Fibroblast of skin of back (primary cell): Measurements from ENCODE around the gene KCNK18.
A peak's percentile ranks its signal among the peaks of the same experiment; 100 is the strongest.
"Not testable (repeated sequence)": the region's sequence is repeated elsewhere in the genome, so short reads cannot be mapped to it uniquely, and the experiment has no call there.

Experiments
- DNase-seq: peaks from one replicate; pipeline ENCODE4 v3.0.0-alpha.2; 2013

KCNK18 gene

DNA sequence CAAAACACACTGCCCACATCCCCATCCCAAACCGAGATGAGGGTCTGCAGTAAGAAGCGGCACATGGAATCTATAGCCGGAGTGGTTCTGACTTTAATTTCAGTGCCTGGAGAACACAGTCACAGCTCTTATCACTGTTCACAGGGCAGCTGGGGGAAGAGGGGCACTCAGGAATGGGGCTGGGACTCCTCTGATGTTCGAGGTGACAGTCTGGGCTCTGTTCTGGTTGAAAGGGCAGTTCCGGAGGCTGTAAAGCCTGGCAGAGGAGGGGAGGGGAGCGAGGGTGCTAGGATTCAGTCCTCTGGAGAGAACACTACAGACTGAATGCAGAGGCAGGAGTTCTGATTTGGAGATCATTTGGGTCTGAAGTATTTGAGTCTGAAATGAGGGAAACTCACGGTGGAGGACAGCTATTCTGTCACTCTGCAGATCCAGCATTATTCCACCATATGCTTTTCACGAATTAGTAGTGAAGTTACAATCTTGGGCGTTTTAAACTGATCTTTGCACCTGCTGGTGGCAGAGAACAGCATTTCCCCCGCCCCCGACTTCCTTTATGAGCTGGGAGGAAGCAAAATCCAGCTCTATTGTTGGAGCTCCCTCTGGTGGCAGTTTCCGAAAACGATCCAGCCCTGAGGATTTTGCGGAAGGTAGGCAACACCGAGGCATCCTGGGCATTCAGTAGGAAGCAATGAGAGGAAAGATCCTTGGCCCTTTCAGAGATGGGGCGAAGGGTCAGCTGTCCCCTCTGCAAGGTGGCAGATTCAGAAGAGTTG is 22.7 kb upstream of the KCNK18 start:
- peak; percentile 64 for DNase-seq

DNA sequence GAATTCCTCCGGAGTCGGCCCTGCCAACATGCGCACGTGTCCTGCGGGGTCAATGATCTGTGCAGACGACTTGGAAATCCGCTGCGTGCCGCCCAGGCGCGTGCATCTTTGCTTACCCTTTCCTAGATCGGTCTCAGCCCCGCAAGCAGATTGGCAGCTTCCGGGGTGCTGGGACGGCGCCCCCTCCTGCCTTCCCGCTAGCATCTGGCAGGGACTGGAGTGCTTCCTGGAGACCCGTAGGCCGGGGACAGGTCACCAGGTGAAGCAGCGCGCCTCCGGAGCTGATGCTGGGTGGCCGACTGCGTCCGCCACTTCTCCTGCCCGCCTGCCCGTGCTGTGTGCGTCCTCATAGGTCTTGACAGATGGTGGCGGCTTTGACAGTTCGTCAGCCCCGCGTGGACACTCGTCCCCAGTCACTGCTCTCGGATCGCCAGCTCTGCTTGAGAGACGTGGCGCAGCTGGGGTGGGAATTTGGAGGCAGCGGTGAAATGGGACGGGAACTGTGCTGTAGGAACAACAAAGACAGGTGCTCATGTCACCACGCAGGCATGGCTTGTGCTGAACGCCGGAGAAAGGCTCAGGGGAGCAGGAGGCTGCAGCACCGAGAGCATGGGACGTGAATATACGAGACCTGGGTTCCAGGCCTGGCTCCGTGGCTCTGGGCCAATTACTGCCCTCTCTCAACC is 21.9 kb upstream of the KCNK18 start:
- no peak for DNase-seq

DNA sequence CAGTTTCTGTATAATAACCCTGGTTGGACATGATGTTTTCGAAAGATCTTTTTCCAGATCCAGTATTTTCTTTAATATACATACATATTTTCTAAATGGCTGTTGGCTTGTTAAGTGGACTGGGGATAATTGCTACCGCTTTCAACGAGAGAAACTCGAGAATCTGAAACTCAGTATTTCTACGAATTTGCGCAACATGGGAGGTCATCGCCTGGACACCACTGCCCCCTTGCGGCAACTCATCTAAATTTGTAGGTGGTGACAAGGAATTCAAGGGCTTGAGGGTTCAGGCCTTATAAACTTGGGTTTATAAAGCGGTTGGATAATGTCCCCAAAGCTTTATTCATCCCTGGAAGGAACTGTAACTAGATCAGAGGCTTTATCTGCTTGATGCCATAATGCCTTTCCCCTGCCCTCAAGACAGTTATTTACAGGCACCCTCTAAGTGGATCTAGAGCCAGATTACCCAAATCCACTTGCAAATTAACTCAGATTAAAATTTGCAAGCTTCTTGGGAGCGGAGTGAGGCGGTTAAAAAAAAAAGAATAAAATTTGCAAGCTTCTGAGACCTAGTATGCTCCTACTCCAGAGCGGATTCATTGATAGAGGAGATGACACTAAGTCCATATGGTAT is 21.3 kb upstream of the KCNK18 start:
- peak; percentile 57 for DNase-seq

DNA sequence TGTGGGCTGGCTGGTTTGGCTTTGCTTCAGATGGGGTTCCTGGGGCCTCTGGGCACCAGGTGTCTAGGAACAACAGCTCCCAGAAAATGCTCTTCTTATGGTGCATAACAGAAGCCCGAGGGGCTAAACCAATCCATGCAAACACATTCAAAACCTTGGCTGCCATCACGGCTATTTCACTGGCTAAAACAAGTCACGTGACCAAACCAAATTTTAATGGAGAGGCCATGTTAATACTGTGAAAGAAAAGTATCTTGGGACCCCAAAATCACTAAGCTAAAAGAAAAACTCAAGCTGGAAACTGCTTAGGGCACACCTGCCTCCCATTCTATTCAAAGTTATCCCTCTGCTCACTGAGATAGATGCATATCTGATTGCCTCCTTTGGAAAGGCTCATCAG is 19.1 kb upstream of the KCNK18 start:
- DNase-seq: no peak

DNA sequence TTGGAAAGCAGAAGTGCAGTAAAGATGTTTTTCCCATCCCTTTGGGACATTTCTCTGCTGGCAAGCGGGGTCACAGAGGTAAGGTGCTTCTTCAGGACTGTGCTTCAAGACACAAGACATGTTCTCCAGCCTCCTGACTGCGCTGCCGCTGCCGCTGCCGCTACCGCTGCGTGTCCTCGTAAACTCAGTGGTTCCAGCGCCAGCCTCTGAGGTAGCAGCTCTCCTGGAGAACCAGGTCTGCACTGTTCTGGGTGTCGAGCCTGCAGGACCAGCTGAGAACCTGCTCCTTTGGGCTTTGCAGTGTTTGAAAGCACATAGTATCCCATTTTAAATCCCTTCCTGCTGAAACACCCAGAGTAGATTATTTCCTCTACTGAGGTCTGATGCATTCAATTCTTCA is 13.0 kb upstream of the KCNK18 start:
- no peak for DNase-seq

DNA sequence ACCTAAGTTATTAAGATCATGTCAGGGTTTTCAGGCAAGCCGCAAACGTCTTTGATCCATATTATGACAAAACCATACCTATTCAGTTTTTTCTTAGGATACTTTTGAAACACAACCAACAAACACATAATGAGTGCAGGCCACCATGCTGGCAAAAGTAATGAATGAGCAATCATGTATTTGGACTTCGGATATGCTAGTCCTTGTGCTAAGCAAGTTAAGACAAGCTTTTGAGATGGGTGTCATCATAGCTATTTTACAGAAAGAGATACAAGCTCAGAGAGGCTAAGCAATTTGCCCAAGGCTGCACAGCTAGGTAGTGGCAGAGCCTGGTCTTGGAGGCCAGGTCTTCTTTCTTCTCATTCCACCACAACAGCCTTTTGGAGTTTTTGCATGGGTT is 12.5 kb upstream of the KCNK18 start:
- DNase-seq: no peak

- DNase-seq: not testable (repeated sequence)
Measured at GRCh38 chr10:117185817-117186216, 11.5 kb upstream of the KCNK18 start.

DNA sequence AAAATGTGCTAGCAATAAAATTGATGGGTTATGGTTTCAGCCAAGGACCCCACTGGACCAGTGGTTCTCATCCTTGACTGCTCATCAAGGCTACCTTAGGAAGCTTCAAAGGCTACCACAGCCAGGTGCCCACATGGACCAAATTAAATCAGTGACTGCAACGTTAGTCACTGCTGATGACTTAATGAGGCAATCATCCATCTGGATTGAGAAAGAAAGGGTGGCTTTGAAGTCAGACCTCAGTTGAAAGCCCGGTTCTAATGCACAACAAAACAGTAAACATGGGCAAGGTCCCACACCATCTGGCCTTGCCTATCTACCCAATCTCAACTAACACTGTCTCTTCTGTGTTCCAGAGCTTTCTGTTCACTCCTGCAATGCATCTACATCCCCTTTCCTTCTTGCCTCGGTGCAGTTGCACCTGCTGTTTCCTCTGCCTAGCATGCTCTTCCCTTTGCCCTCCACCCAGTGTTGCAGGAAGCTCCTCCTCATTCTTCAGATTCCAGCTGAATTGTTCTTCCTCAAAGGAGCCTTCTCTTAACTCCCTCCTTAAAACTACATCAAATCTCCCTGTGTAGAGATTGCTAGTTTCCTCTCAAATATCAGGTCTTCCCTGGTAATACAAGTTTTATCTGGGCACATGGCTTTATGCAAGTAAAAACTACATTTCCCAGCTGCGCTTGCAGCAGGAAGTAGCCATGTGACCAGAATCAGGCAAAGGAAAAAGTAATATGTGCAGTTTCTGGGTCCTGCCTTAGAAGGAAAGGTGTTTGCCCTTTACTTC is 10.3 kb upstream of the KCNK18 start:
- no peak for DNase-seq

DNA sequence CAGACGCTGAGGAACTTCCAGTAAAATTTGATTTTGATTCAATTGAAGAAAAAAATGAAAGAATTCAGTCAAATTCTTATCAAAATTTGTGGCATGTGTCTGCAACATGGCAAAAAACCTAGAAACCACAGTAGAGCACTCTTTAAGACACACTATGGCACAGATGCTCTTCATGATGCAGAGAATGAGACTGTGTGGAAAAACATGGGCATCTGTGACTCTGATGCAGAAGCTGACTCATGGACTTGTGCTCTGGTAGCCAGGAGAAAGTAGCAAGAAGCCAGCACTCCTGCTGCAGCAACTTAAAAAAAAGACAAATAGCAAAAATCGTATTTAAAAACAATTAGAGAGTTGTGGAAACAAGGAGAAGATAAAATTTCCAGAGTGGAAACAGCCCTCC is 8.9 kb upstream of the KCNK18 start:
- no peak for DNase-seq

DNA sequence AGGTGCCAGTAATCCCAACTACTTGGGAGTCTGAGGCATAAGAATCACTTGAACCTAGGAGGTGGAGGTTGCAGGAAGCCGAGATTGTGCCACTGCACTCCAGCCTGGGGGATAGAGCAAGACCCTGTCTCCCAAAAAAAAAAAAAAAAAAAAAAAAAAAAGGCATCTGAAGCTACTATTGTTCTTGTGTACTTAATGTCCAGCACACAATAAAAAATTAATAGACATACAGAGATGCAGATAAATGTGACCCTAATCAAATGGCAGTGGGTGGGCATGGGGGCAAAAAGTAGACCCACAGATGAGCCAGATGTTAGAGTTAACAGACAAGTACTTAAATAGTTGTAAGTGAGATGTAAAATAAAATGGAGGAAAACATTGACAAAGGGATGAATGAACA is 7.7 kb upstream of the KCNK18 start:
- no peak for DNase-seq

DNA sequence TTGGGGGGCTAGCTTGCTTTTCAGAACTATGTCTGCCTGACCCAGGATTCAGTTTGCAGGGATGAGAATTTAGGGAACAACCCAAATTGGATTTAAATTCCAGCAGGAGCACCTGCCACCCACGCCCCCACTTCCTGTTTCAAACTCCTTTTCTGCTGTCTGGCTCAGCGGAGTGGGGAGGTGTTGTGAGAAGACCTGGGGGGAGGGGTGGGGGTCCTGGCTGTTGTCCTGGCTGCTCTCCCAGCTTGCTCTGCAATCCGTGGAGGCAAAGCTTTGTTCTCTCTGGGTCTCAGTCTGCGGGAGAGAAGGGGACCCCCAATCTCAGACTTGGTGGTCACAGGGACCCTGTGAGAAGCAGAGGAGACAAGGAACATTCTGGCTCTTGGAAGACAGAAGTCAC is 799 bp downstream of the KCNK18 start:
- DNase-seq: no peak

DNA sequence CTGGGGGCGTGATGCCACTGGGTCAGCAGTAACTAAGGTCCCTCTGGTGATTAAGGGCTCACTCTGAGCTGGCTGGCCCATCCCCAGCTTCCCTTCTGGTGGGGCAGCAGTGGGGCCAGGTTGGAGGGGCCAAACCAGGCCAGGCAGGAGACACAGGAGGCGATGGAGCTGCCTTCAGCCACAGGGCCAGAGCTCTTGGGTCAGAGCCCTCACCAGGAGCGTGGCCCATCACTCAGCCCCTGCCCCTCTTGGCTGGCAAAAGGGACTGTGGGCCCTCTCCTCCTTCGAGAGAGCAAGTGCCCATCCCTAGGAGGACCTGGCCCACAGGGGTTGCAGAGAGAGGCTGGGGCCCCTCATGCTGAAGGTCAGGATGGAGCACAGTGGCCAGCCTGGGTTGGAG is 4.5 kb downstream of the KCNK18 start:
- DNase-seq: no peak

GRCh38 chr10:117204316-117204715 is 7.0 kb downstream of the KCNK18 start:
- DNase-seq: no peak

DNA sequence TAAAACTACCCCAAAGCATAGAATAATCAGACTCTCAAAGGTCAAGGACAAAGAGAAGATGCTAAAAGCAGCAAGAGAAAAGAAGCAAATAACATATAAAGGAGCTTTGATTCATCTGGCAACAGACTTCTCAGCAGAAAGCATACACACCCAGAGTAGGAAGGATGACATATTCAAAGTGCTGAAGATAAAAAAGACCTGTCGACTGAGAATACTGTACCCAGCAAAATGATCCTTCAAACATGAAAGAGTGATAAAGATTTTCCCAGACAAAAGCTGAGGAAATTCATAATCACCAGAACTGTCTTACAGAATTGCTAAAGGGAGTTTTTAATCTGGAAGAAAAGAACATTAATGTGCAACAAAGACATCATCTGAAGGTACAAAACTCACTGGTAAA is 14.9 kb downstream of the KCNK18 start:
- DNase-seq: no peak

GRCh38 chr10:117214401-117214800 is 17.1 kb downstream of the KCNK18 start:
- no peak for DNase-seq

GRCh38 chr10:117215079-117215478 is 17.8 kb downstream of the KCNK18 start:
- DNase-seq: no peak

DNA sequence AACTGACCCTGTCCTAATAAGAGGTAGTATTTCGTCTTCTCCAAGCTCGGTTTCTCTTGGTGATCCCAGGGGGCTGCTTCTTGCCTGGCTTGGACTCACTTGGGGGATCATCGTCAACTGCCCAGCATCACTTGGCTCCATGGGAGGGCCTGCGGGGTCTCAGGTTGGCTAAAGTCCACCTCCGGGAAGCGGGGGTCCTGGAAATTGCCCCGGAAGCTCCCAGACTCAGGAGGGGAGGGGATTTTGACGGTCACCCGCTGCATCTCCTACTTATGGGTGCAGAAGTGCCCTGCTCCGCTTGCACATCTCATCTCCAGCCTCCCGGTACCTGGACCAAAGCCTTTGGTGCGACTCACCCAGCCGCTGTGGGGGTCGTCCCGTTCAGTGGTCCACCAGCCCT is 18.7 kb downstream of the KCNK18 start:
- DNase-seq: no peak

DNA sequence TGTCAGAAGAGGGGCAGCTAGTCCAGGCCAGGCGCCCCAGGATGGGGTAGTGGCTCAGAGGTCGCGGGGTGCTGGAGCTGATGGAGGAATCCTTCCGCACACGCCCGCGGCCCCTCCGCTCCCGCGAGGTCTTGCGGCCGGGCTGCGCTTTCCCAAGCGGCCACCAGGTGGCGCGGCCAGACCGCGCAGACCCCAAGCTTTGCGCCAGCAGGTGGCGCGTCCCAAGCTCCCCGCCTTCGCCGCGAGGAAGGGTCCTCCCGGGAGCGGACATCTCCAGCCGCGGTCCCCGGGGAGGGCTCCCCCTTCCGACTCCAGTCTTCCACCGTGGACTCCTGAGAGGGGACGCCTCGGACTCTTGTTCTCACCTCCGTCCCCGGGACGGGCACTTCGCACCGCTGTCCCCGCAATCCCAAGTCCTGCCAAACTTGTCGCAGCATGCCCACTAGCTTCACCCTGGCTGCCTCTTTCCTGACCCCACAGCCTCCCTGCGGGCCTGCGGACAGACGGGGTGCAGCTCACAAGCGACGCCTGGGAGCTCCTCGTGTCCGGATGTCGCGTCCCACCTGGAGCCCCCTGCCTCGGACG is 19.4 kb downstream of the KCNK18 start:
- DNase-seq: peak; percentile 51

DNA sequence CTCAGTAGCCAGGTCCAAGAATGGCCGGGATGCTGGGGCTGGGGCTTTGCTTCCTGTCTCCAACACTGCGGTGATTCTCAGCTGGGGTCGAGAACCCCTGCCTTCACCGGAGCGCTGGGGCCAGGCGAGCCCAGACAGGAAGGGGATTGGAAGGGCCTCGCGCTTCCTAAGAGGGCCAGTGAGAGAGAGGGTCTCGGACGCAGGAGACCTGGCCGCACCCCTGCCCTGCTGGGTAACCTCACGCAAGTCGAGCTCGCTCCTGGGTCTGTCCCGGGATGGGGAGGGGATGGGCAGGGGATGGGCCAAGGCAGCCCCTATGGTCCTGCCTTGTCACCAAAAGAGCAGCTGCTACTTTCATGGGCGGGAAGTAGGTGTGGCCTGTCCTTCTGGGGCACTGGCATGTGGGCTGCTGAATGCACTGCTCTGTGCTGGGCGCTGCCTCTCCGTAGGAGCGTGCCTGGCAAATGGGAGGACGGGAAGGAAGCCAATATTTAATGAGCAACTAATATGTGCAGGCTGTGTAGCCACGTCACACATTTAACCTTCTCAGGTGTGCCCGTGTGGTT is 20.0 kb downstream of the KCNK18 start:
- peak; percentile 12 for DNase-seq

DNA sequence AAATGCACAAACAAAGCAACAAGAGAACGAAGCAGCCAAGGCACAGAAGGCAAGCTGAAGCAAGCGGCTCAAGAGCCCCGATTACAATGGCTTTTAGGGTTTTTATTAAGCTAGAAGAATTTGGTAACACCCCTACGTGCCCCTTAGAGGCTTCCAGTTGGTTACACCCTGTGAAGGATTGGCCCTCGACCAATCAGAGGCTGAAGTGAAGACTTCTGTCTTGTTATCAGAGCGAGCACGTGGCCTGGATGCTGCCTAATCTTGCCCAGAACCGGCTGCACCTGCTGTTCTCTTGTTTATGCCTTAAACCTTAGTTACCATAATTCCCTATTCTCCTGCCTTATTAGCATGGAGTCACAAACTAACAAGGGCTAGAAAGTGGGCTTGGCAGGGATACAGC is 21.4 kb downstream of the KCNK18 start:
- no peak for DNase-seq

DNA sequence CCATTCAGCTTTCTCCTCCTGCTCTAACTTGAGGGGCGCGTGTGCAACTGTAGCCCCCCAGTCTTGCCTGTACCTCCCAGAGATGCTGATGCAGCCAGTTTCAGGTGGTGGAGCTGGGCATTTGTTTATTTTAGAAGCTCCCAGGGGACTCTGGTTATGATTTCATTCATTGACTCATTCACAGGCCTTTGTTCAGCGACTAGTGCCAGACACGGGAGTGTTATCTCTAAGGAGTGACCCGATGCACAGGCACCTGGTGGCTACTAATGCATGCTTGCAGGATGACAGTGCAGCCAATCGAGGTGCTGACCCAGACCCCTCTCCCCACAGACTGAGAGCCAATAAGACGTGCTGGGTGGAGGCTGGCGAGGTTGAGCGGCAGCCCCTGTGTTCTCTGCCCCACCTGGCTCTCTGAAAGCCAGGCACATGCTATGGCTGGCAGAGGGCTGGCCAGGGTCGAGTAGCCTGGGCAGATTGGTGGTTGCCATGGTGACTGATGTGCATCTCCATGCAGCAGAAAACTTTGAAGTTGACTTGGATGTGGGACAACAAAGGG is 23.9 kb downstream of the KCNK18 start:
- peak; percentile 8 for DNase-seq

DNA sequence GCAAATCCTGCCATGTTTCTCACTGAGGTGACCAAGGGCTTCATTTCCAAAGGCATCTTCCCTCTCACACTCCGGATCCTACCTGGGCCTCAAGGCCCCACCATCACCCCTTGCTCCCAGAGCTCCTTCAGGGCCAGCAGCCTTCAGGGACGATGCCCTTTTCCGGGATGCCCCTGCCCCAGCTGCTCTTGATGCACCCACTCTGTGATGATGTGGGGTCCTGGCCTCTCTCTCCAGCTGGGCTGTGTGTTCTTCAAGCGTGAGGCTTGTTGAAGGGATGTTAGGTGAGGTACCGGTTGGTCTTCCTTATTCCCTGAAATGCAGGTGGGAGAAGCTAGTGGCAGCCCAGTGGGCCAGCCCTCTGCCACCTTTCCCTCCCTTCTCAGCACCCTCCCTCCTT is 25.3 kb downstream of the KCNK18 start:
- DNase-seq: no peak
